ENCODE measurements around the gene LRRTM4.
"Not testable (repeated sequence)": the region's sequence is repeated elsewhere in the genome, so short reads cannot be mapped to it uniquely, and the experiment has no call there.

LRRTM4 gene

DNA sequence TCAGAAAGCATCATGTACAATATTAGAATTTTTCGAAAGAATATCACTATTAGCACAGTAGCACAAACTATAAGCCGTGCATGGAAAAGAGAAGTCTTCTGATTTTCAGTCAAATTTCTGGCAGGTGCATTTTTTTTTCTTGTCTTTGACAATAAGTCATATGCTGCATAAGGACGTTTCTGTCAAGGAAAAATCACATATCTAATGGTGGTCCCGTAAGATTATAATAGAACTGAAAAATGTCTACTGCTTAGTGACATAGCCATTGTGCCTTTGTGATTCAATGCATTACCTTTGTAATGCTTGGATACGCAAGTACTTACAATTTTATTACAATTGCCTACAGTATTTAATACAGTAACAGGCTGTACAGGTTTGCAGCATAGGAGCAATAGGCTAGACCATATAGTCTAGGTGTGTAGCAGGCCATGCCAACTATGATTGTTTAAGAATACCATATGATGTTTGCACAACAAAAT, 329.3 kb downstream of the LRRTM4 start:
- Mint-ChIP-seq H3K4me3 (no peak overlapping the region), H3K4me1 (ENCODE audit: low read depth) (no peaks in the 10 kb centered on the region), H3K27ac (no peak overlapping the region), H3K36me3 (ENCODE audit: low read depth) (no peaks in the 10 kb centered on the region), H3K9me3 (peaks cover 9% of the 10 kb centered on the region), H3K27me3 (no peaks in the 10 kb centered on the region)

- Mint-ChIP-seq H3K4me3 (no peak overlapping the region), H3K9me3 (peaks cover 9% of the 10 kb centered on the region), H3K36me3 (ENCODE audit: low read depth) (no peaks in the 10 kb centered on the region), H3K4me1 (ENCODE audit: low read depth) (no peaks in the 10 kb centered on the region), H3K27ac (no peak overlapping the region), H3K27me3 (no peaks in the 10 kb centered on the region)
These were observed 330.5 kb downstream of the LRRTM4 start for GRCh38 chr2:77191665-77192064.

DNA sequence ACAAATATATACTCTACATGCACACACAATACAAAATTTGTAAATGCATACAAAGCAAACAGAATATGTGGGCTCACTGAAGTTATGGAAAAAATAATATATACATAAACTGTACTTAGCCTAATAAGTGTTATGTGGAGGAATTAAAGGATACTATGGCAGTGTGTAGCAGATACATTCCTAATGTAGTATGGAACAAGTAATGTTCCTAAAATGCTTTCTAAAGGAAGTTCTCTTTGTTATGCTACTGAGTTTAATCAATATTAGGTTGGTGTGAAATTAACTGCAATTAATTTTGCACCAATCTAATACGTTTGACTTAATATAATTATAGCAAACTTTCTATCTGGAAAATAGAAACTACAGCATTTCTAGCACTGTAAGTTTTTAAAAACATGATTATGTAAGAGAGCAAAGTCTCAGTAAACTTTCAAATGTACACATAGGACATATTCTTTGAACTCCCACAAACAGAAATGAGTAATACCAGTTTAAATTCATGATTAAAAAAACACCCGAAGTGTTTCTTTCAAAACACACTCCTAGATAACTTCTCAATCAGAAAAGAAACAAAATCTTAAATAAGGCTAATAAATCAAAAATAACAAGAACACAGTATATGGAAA, 331.3 kb downstream of the LRRTM4 start:
- no peak overlapping the region for H3K27ac Mint-ChIP-seq
- no peaks in the 10 kb centered on the region for H3K4me1 Mint-ChIP-seq (ENCODE audit: low read depth)
- no peaks in the 10 kb centered on the region for H3K27me3 Mint-ChIP-seq

GRCh38 chr2:77185052-77185451, 337.1 kb downstream of the LRRTM4 start:
- no peaks in the 10 kb centered on the region for H3K27me3 Mint-ChIP-seq
- H3K36me3 Mint-ChIP-seq (ENCODE audit: low read depth): no peaks in the 10 kb centered on the region
- H3K27ac Mint-ChIP-seq: no peak overlapping the region
- H3K9me3 Mint-ChIP-seq: peaks cover 29% of the 10 kb centered on the region
- H3K4me1 Mint-ChIP-seq (ENCODE audit: low read depth): no peaks in the 10 kb centered on the region
- no peak overlapping the region for H3K4me3 Mint-ChIP-seq

More for the DNA sequence above, 331.3 kb downstream of the LRRTM4 start:
- H3K9me3 Mint-ChIP-seq: peaks cover 14% of the 10 kb centered on the region
- H3K4me3 Mint-ChIP-seq: no peak overlapping the region
- H3K36me3 Mint-ChIP-seq (ENCODE audit: low read depth): no peaks in the 10 kb centered on the region

DNA sequence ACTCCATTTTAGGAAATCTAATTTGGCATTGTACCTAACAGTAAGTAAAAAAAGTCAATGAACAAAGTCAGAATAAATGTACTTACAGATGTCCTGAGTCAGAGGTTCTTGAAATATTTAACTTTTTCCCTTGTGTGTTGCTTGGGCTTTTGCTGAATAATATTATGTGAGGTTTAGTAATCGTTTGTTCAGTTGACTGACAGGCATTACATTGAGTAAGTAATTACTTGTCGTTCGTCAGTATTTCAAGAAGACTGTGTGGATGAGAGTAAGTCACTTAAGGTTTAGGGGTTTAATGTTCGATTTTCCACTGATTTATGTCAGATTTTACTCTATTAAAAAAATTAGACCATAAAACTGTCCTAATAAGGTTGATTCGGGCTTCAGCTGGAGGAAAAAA, 342.9 kb downstream of the LRRTM4 start:
- no peak overlapping the region for H3K4me3 Mint-ChIP-seq
- no peaks in the 10 kb centered on the region for H3K36me3 Mint-ChIP-seq (ENCODE audit: low read depth)

GRCh38 chr2:77175266-77175780, 346.9 kb downstream of the LRRTM4 start:
- not testable (repeated sequence) for H3K9me3 Mint-ChIP-seq; H3K4me3 Mint-ChIP-seq; H3K36me3 Mint-ChIP-seq (ENCODE audit: low read depth); H3K27ac Mint-ChIP-seq; H3K27me3 Mint-ChIP-seq; H3K4me1 Mint-ChIP-seq (ENCODE audit: low read depth)

More for the DNA sequence above, 342.9 kb downstream of the LRRTM4 start:
- no peak overlapping the region for H3K27ac Mint-ChIP-seq
- H3K27me3 Mint-ChIP-seq: no peaks in the 10 kb centered on the region
- H3K4me1 Mint-ChIP-seq (ENCODE audit: low read depth): no peaks in the 10 kb centered on the region
- H3K9me3 Mint-ChIP-seq: peaks cover 16% of the 10 kb centered on the region

DNA sequence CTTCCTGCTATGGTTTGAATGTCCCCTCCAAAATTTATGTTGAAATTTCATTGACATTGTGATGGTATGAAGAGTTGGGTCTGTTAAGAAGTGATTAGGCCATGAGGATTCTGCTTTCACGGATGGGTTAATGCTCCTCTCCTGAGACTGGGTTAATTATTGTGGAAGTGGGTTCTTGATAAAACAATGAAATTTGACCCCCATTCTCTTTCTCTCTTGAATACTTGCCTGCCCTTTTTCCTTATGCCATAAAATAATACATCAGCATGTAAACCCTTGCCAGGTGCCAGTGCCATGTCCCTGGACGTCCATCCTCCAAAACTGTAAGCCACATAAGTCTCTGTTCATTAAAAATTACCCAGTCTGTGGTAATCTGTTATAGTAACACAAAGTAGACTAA, 352.8 kb downstream of the LRRTM4 start:
- peaks cover 19% of the 10 kb centered on the region for H3K9me3 Mint-ChIP-seq
- H3K27ac Mint-ChIP-seq: no peak overlapping the region
- H3K4me1 Mint-ChIP-seq (ENCODE audit: low read depth): no peaks in the 10 kb centered on the region

DNA sequence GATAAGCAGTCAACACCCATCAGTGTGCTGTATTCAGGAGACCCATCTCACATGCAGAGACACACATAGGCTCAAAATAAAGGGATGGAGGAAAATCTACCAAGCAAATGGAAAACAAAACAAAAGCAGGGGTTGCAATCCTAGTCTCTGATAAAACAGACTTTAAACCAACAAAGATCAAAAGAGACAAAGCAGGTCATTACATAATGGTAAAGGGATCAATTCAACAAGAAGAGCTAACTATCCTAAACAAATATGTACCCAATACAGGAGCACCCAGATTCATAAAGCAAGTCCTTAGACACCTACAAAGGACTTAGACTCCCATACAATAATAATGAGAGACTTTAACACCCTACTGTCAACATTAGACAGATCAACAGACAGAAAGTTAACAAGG, 358.2 kb downstream of the LRRTM4 start:
- not testable (repeated sequence) for H3K4me1 Mint-ChIP-seq (ENCODE audit: low read depth); H3K36me3 Mint-ChIP-seq (ENCODE audit: low read depth); H3K9me3 Mint-ChIP-seq; H3K27ac Mint-ChIP-seq; H3K4me3 Mint-ChIP-seq; H3K27me3 Mint-ChIP-seq

More for the DNA sequence above, 352.8 kb downstream of the LRRTM4 start:
- Mint-ChIP-seq H3K4me3 (no peak overlapping the region), H3K27me3 (no peaks in the 10 kb centered on the region), H3K36me3 (ENCODE audit: low read depth) (no peaks in the 10 kb centered on the region)

DNA sequence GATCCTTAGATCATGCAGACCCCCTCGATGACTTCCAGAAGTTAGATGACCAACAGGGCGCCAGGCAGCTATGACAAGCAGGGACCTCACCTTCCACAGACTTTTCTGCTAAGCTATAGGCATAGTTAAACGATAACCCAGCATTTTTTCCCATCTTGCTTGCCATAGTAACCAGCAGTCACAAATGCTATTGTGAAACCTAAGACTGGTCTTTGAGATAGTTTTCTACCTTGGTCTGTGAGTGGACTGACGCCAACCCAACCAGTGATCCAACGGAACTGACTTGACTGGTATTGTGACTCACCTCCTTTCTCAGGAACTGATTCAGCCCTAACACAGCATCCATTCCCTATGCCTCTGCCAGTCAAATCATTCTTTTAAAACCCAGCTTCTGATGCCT, 361.2 kb downstream of the LRRTM4 start:
- no peaks in the 10 kb centered on the region for H3K27me3 Mint-ChIP-seq
- no peak overlapping the region for H3K27ac Mint-ChIP-seq
- H3K36me3 Mint-ChIP-seq (ENCODE audit: low read depth): no peaks in the 10 kb centered on the region
- H3K4me3 Mint-ChIP-seq: no peak overlapping the region
- no peaks in the 10 kb centered on the region for H3K4me1 Mint-ChIP-seq (ENCODE audit: low read depth)
- peaks cover 8% of the 10 kb centered on the region for H3K9me3 Mint-ChIP-seq

- Mint-ChIP-seq H3K4me1 (ENCODE audit: low read depth) (no peaks in the 10 kb centered on the region), H3K4me3 (no peak overlapping the region), H3K36me3 (ENCODE audit: low read depth) (no peaks in the 10 kb centered on the region), H3K9me3 (peaks cover 10% of the 10 kb centered on the region), H3K27me3 (no peaks in the 10 kb centered on the region), H3K27ac (no peak overlapping the region)
These were observed 365.6 kb downstream of the LRRTM4 start for GRCh38 chr2:77156599-77156998.

GRCh38 chr2:77155511-77155910, 366.7 kb downstream of the LRRTM4 start:
- Mint-ChIP-seq H3K27me3 (no peaks in the 10 kb centered on the region), H3K36me3 (ENCODE audit: low read depth) (no peaks in the 10 kb centered on the region), H3K4me3 (no peak overlapping the region), H3K9me3 (peaks cover 16% of the 10 kb centered on the region), H3K27ac (no peak overlapping the region), H3K4me1 (ENCODE audit: low read depth) (no peaks in the 10 kb centered on the region)

GRCh38 chr2:77149565-77149964, 372.6 kb downstream of the LRRTM4 start:
- Mint-ChIP-seq H3K4me3 (no peak overlapping the region), H3K27ac (no peak overlapping the region), H3K27me3 (no peaks in the 10 kb centered on the region), H3K4me1 (ENCODE audit: low read depth) (no peaks in the 10 kb centered on the region), H3K36me3 (ENCODE audit: low read depth) (no peaks in the 10 kb centered on the region), H3K9me3 (peaks cover 17% of the 10 kb centered on the region)

DNA sequence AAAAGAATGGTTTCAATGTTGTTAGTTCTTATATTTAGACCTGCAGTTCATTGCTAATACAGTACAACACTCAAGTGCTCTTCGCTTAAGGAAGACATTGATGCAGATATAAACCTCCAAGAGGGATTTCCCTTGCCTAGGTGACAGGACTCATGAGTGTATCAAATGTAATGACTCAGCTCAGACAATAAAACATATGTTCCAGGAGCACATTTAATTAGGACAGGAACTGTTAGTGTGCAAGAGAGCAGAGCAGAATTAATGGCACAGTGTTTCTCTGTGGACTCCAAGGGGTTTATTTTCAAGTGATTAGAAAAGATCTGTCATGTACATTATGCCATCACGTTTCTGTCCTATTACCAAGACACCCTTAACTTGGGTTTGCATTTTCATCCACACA, 375.0 kb downstream of the LRRTM4 start:
- Mint-ChIP-seq H3K9me3 (peaks cover 12% of the 10 kb centered on the region), H3K36me3 (ENCODE audit: low read depth) (no peaks in the 10 kb centered on the region), H3K4me3 (no peak overlapping the region), H3K27ac (no peak overlapping the region), H3K4me1 (ENCODE audit: low read depth) (no peaks in the 10 kb centered on the region), H3K27me3 (no peaks in the 10 kb centered on the region)

GRCh38 chr2:77144772-77145171, 377.4 kb downstream of the LRRTM4 start:
- no peak overlapping the region for H3K4me3 Mint-ChIP-seq
- no peak overlapping the region for H3K27ac Mint-ChIP-seq
- no peaks in the 10 kb centered on the region for H3K27me3 Mint-ChIP-seq
- no peaks in the 10 kb centered on the region for H3K36me3 Mint-ChIP-seq (ENCODE audit: low read depth)
- no peaks in the 10 kb centered on the region for H3K4me1 Mint-ChIP-seq (ENCODE audit: low read depth)
- H3K9me3 Mint-ChIP-seq: peaks cover 2% of the 10 kb centered on the region

DNA sequence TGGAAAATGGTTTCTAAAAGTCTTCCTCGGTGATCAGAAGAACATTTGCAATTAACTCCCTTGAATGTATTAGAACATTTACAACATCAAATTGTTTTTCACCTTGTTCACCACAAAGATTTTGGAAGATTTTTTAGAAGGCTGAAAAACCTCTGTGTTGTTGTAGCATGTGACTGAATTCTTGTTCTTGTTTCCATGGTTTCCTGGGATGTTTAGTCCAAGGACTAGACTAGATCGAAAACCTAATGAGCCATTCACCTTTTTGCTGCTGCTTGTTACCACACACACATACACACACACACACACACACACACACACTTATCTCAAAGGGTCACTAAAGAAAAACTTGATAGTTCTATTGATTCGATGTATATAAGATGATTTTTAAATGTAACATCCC, 380.0 kb downstream of the LRRTM4 start:
- Mint-ChIP-seq H3K36me3 (ENCODE audit: low read depth) (no peaks in the 10 kb centered on the region), H3K27me3 (no peaks in the 10 kb centered on the region), H3K27ac (no peak overlapping the region), H3K4me3 (no peak overlapping the region), H3K4me1 (ENCODE audit: low read depth) (no peaks in the 10 kb centered on the region), H3K9me3 (peaks cover 8% of the 10 kb centered on the region)

DNA sequence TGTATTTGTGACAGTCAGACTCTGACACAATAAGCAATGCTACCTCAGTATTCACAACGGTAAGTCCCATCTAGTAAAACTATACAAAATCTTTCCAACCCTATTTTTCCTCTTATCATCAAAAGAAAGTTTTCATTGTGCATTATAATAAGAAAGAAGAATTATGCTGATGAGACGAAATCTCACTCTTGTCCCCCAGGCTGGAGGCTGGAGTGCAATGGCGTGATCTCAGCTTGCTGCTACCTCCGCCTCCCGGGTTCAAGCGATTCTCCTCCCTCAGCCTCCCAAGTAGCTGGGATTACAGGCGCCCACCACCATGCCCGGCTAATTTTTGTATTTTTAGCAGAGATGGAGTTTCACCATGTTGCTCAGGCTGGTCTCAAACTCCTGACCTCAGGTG, 393.7 kb downstream of the LRRTM4 start:
- not testable (repeated sequence) for H3K27ac Mint-ChIP-seq; H3K4me1 Mint-ChIP-seq (ENCODE audit: low read depth); H3K36me3 Mint-ChIP-seq (ENCODE audit: low read depth); H3K4me3 Mint-ChIP-seq; H3K27me3 Mint-ChIP-seq
- peaks cover 19% of the 10 kb centered on the region for H3K9me3 Mint-ChIP-seq
